SK-N-SH (cell line): ENCODE results near the gene TTC27. TPM values are rescaled to one million over a fixed set of nuclear protein-coding genes. Genes with fewer than 3 reads are reported as not detected.

Source experiments
- CTCF ChIA-PET: fragments of 300-600, 350-600 bp; formaldehyde crosslinking; extraction: SDS; loops from one replicate; lab custom pipeline; 2021; lab: Yijun Ruan, JAX
- POLR2A ChIA-PET: fragments of 350-600 bp; sonication (Branson Sonifier 250); formaldehyde crosslinking; extraction: SDS; loops from one replicate; lab custom pipeline; 2020; ENCODE audit warnings: antibody characterized with exemption, inconsistent platforms; lab: Yijun Ruan, JAX
- DNase-seq: peaks from one replicate; pipeline ENCODE4 v3.0.0; 2012
- H2AFZ ChIP-seq: fragments of 200-600 bp; sonication (generic); 2 replicates; pipeline ENCODE4 v1.8.1; 2016; ENCODE audit warnings: antibody characterized with exemption, mild to moderate bottlenecking, low read depth
- H3F3A ChIP-seq: fragments of 200-600 bp; sonication (generic); replicated peaks from 2 replicates; pipeline ENCODE3; 2016; ENCODE audit warnings: antibody characterized with exemption, mild to moderate bottlenecking; ENCODE audit not compliant: insufficient read depth
- H3K27ac ChIP-seq, 2 experiments: fragments of 200-500 bp in 1 of 2; fragments of 200-600 bp in 1 of 2; sonication (Bioruptor generic) in 1 of 2; sonication (generic), shearing (Covaris generic) in 1 of 2; 2 replicates each; pipeline versions ENCODE4 v1.5.1 to v1.6.1; 2014 to 2016; ENCODE audit warnings: low read depth in 2 of 2, inconsistent platforms in 1 of 2, low read length in 1 of 2, mild to moderate bottlenecking in 1 of 2, mixed read lengths in 1 of 2
- H3K27me3 ChIP-seq: fragments of 200-600 bp; sonication (generic), shearing (Covaris generic); 2 replicates; pipeline ENCODE4 v1.6.1; 2016; ENCODE audit warnings: mixed run types; ENCODE audit not compliant: insufficient read depth
- H3K36me3 ChIP-seq, 2 experiments: fragments of 200-500 bp in 1 of 2; fragments of 200-600 bp in 1 of 2; sonication (Bioruptor generic) in 1 of 2; sonication (generic) in 1 of 2; replicated peaks in 1 of 2; 2 replicates each; pipeline versions ENCODE3 to v1.5.1; 2014 to 2016; ENCODE audit warnings: low read length in 1 of 2, mild to moderate bottlenecking in 1 of 2; ENCODE audit not compliant: insufficient read depth in 2 of 2, control insufficient read depth in 1 of 2
- H3K4me1 ChIP-seq, 2 experiments: fragments of 200-500 bp in 1 of 2; fragments of 200-600 bp in 1 of 2; sonication (Bioruptor generic) in 1 of 2; sonication (generic), shearing (Covaris generic) in 1 of 2; 2 replicates each; pipeline versions ENCODE4 v1.5.1 to v1.6.1; 2014 to 2016; ENCODE audit warnings: low read depth in 1 of 2, low read length in 1 of 2, mixed run types in 1 of 2; ENCODE audit not compliant: insufficient read depth in 2 of 2, control insufficient read depth in 1 of 2
- H3K4me2 ChIP-seq: fragments of 200-600 bp; sonication (generic), shearing (Covaris generic); 2 replicates; pipeline ENCODE4 v1.6.1; 2017; ENCODE audit warnings: mixed run types
- H3K4me3 ChIP-seq, 2 experiments: fragments of 200-500 bp in 1 of 2; fragments of 200-600 bp in 1 of 2; sonication (Bioruptor generic) in 1 of 2; sonication (generic), shearing (Covaris generic) in 1 of 2; 2 replicates each; pipeline versions ENCODE4 v1.5.1 to v1.8.1; 2014 to 2016; ENCODE audit warnings: low read depth in 2 of 2, inconsistent platforms in 1 of 2, low read length in 1 of 2, mild to moderate bottlenecking in 1 of 2, mixed read lengths in 1 of 2, moderate library complexity in 1 of 2
- H3K79me2 ChIP-seq: fragments of 200-600 bp; sonication (generic); 2 replicates; pipeline ENCODE4 v1.8.1; 2017; ENCODE audit warnings: mild to moderate bottlenecking; ENCODE audit not compliant: insufficient read depth
- H3K9ac ChIP-seq: fragments of 200-600 bp; sonication (generic); 2 replicates; pipeline ENCODE4 v1.6.1; 2017; ENCODE audit warnings: mixed run types
- H3K9me2 ChIP-seq: fragments of 200-600 bp; sonication (generic); 2 replicates; pipeline ENCODE4 v1.6.1; 2017; ENCODE audit warnings: mixed run types
- H3K9me3 ChIP-seq: fragments of 200-600 bp; sonication (generic); 2 replicates; pipeline ENCODE4 v1.6.1; 2017; ENCODE audit warnings: mixed run types, mild to moderate bottlenecking, moderate library complexity
- H4K20me1 ChIP-seq: fragments of 200-600 bp; sonication (generic); 2 replicates; pipeline ENCODE4 v1.6.1; 2017; ENCODE audit warnings: mild to moderate bottlenecking, mixed run types; ENCODE audit not compliant: insufficient read depth
- CHD2 ChIP-seq: fragments of 150-350 bp; IDR thresholded peaks from 2 replicates; pipeline ENCODE4 v1.6.1; 2018; ENCODE audit warnings: low read length; ENCODE audit not compliant: partially characterized antibody
- EP300 ChIP-seq, 2 experiments: IDR thresholded peaks; 2 replicates each; pipeline versions ENCODE4 v1.4.0 to v1.6.1; 2012; ENCODE audit warnings: borderline replicate concordance in 1 of 2, low read depth in 1 of 2, low read length in 1 of 2
- EZH2phosphoT487 ChIP-seq: fragments of 200-600 bp; sonication (generic); IDR thresholded peaks from 2 replicates; pipeline ENCODE4 v1.6.1; 2017; ENCODE audit warnings: low read depth, mixed run types, mild to moderate bottlenecking, antibody characterized with exemption, moderate library complexity, borderline replicate concordance
- FOSL2 ChIP-seq: IDR thresholded peaks from 2 replicates; pipeline ENCODE4 v1.4.0; 2012; ENCODE audit warnings: low read depth, mild to moderate bottlenecking, moderate library complexity, borderline replicate concordance
- GABPA ChIP-seq: IDR thresholded peaks from 2 replicates; pipeline ENCODE4 v1.4.0; 2012; ENCODE audit warnings: low read depth, mild to moderate bottlenecking
- GATA2 ChIP-seq: sonication (generic); formaldehyde crosslinking; IDR thresholded peaks from 2 replicates; pipeline ENCODE4 v1.5.0; 2020; ENCODE audit warnings: mild to moderate bottlenecking, missing genetic modification reagents
- JUND ChIP-seq: IDR thresholded peaks from 2 replicates; pipeline ENCODE4 v1.4.0; 2012
- MXI1 ChIP-seq: IDR thresholded peaks from 2 replicates; pipeline ENCODE4 v1.6.1; 2012; ENCODE audit warnings: mild to moderate bottlenecking, low read depth, low read length, improper control_type of control experiment
- NFIC ChIP-seq: IDR thresholded peaks from 2 replicates; pipeline ENCODE4 v1.4.0; 2012; ENCODE audit warnings: borderline replicate concordance
- PBX3 ChIP-seq: IDR thresholded peaks from 2 replicates; pipeline ENCODE4; 2012
- POLR2AphosphoS5 ChIP-seq: IDR thresholded peaks from 2 replicates; pipeline ENCODE4 v1.6.1; 2012; ENCODE audit warnings: low read depth, low read length
- RCOR1 ChIP-seq: fragments of 150-350 bp; IDR thresholded peaks from 2 replicates; pipeline ENCODE4 v1.6.1; 2017; ENCODE audit warnings: antibody characterized with exemption, low read length
- SMC3 ChIP-seq: IDR thresholded peaks from 2 replicates; pipeline ENCODE4 v1.6.1; 2012; ENCODE audit warnings: low read depth, low read length, improper control_type of control experiment
- TCF12 ChIP-seq: IDR thresholded peaks from 2 replicates; pipeline ENCODE4 v1.4.0; 2012
- USF1 ChIP-seq: IDR thresholded peaks from 2 replicates; pipeline ENCODE4 v1.4.0; 2012; ENCODE audit warnings: low read depth, borderline replicate concordance
- WGBS: methylation state at CpG from one replicate; pipeline ENCODE4 v1.1.6; 2017; ENCODE audit warnings: low lambda C conversion rate; 5-methylcytosine and 5-hydroxymethylcytosine counted together
- polyA plus RNA-seq, 3 experiments: library from polyadenylated mRNA; depleted of rRNA; stranded (reverse); fragments of >200 nt; gene quantifications; 2 replicates each; pipeline ENCODE4 v1.2.3, GENCODE V29; 2012

Gene TTC27
- polyA plus RNA-seq, 1 of the 3 experiments (the other 2 are of a cell fraction): 14.4 TPM

- Histone ChIP-seq H3K36me3 (peaks cover 0 to 3% of the 10 kb centered on the region in 2 experiments), H3K27ac (no peak overlapping the region), H3K9me2 (no peaks in the 10 kb centered on the region), H3F3A (no peaks in the 10 kb centered on the region), H3K9ac (no peak overlapping the region), H3K79me2 (no peaks in the 10 kb centered on the region), H3K4me1 (peaks cover 0 to 4% of the 10 kb centered on the region in 2 experiments; a peak in 2 of 4 replicates), H3K4me3 (no peak overlapping the region), H3K9me3 (no peaks in the 10 kb centered on the region), H2AFZ (no peak overlapping the region), H3K27me3 (no peaks in the 10 kb centered on the region), H3K4me2 (no peak overlapping the region), H4K20me1 (no peaks in the 10 kb centered on the region)
- POLR2A ChIA-PET: no interaction called here
- CTCF ChIA-PET: no interaction called here
- 87% methylated on average over 5 of the region's 5 CpGs for WGBS
- DNase-seq: no peak
- TF ChIP-seq PBX3 (no peak), RCOR1 (no peak), NFIC (no peak), EP300 (IDR thresholded peaks at IDR 0.05; ENCODE audit: borderline replicate concordance in 1 of 2, low read depth in 1 of 2, low read length in 1 of 2) (no peak), CHD2 (no peak), MXI1 (no peak), TCF12 (no peak), GABPA (no peak), FOSL2 (no peak), POLR2AphosphoS5 (no peak), JUND (no peak)
Measured at GRCh38 chr2:32807662-32808061, 179.8 kb downstream of the TTC27 start.

GRCh38 chr2:32810909-32811495, 183.2 kb downstream of the TTC27 start:
- Histone ChIP-seq H3K9me2 (no peaks in the 10 kb centered on the region), H2AFZ (no peak overlapping the region), H3K9ac (no peak overlapping the region), H3K4me3 (no peak overlapping the region), H4K20me1 (no peaks in the 10 kb centered on the region), H3F3A (no peaks in the 10 kb centered on the region), H3K4me1 (peaks cover 0 to 4% of the 10 kb centered on the region in 2 experiments; a peak in 1 of 4 replicates), H3K27ac (no peak overlapping the region), H3K79me2 (no peaks in the 10 kb centered on the region), H3K27me3 (no peaks in the 10 kb centered on the region), H3K36me3 (peaks cover 0 to 8% of the 10 kb centered on the region in 2 experiments), H3K9me3 (no peaks in the 10 kb centered on the region), H3K4me2 (no peak overlapping the region)
- CTCF ChIA-PET: interaction anchor here (1.4 to 1.6 kb wide), 2 partner anchors 12 to 223 kb away, joined by 4 to 6 read pairs; no protein-coding TSS in a partner anchor
- POLR2A ChIA-PET: no interaction called here
- 71% methylated on average over 4 of the region's 4 CpGs for WGBS
- TF ChIP-seq EZH2phosphoT487: no peak
- no peak for TF ChIP-seq GATA2 (CRISPR knock-in tag)
- no peak for TF ChIP-seq USF1
- no peak for TF ChIP-seq SMC3
- TF ChIP-seq EP300 (IDR thresholded peaks at IDR 0.05; ENCODE audit: borderline replicate concordance in 1 of 2, low read depth in 1 of 2, low read length in 1 of 2): no peak
- no peak for TF ChIP-seq POLR2AphosphoS5
- TF ChIP-seq CHD2: no peak
- TF ChIP-seq TCF12: no peak
- no peak for TF ChIP-seq PBX3
- no peak for DNase-seq
